T follicular helper cell (primary cell): Measurements from ENCODE around the gene SYNE2.

Source experiments
- DNase-seq: peaks from one replicate; pipeline ENCODE4 v3.0.0-alpha.2; 2020; ENCODE audit warnings: low read depth

The SYNE2 gene

GRCh38 chr14:63910583-63911363 lies 58.0 kb downstream of the SYNE2 start:
- no peak for DNase-seq

GRCh38 chr14:63911404-63911803 lies 58.6 kb downstream of the SYNE2 start:
- no peak for DNase-seq

- no peak for DNase-seq
Measured at GRCh38 chr14:63912286-63912685, 59.5 kb downstream of the SYNE2 start.

DNA sequence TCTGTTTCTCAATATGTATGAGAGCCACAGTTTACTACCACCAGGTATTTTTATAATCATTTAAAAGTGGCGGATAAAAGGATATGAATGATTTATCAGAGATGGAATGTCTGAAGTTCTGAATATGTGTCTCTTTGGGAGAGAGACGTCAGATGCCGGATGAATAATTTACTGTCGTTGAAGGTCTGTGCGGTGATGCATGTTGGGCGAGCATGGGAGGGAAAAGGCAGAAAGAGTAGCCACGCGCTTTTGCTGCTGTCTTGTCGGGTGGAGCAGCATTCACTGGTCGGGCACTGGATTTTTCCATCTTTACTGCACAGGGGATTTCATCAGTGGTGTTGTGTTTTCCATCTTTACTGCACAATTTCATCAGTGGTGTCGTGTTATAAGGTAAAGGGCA lies 65.6 kb downstream of the SYNE2 start:
- no peak for DNase-seq

- DNase-seq, result no peak
Measured at GRCh38 chr14:63922696-63923421, 70.1 kb downstream of the SYNE2 start.

- DNase-seq, result no peak
Measured at GRCh38 chr14:63923422-63923752, 70.6 kb downstream of the SYNE2 start.

GRCh38 chr14:63924375-63924774 lies 71.6 kb downstream of the SYNE2 start:
- DNase-seq, result no peak

DNA sequence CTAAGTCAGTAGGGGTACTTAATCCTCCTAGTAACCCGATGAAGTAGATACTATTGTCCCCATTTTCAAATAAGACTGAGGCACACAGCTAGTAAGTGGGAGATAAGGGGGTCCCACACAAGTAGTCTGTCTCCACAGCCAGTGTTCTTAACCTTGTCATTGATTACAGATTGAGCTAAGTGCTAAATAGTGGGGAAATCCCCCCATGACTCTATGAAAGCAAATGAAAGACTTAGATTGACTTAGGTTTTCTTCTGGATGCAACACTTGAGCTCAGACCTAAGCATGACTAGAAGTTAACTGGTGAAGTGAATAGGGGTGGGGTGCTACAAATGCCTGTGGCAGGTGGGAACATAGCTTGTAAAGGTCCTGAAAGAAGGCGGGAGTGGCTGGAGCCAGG lies 73.8 kb downstream of the SYNE2 start:
- no peak for DNase-seq

GRCh38 chr14:63928744-63929174 lies 76.0 kb downstream of the SYNE2 start:
- DNase-seq, result no peak

GRCh38 chr14:63933110-63933509 lies 80.3 kb downstream of the SYNE2 start:
- DNase-seq, result no peak

- DNase-seq, result no peak
Measured at GRCh38 chr14:63933711-63934110, 80.9 kb downstream of the SYNE2 start.

DNA sequence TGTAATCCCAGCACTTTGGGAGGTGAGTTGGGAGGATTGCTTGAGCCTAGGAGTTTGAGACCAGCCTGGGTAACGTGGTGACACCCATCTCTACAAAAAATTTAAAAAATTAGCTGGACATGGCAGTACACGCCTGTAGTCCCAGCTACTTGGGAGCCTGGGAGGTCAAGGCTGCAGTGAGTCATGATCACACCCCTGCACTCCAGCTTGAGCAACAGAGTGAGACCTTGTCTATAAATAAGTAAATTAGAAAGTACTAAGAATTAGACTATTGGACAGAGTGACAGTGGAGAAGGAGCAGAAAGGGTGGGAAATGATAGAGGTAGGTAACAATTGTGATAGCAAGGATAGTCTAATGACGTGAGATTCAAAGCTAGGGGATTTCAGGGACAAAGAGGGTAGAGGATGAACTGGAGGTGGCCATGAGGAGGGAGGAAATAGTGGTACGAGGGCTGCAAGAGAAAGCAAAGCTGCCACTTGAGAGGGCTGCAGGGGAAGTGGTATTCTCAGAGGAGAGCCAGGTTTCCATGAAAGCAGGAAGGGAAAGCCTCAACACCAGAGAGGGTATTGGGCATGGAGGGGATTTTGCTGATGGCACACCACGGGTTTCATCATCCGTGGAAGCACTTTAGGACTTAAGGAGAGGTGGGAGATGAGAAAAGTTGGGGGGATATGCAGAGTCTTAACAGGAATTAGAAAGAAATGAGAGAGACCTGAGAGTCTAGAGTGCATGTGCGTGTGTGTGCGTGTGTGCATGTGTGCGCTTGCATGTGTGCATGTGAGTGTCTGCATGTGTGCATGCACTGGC lies 85.6 kb downstream of the SYNE2 start:
- DNase-seq, result no peak

GRCh38 chr14:63939006-63939270 lies 86.1 kb downstream of the SYNE2 start:
- no peak for DNase-seq

DNA sequence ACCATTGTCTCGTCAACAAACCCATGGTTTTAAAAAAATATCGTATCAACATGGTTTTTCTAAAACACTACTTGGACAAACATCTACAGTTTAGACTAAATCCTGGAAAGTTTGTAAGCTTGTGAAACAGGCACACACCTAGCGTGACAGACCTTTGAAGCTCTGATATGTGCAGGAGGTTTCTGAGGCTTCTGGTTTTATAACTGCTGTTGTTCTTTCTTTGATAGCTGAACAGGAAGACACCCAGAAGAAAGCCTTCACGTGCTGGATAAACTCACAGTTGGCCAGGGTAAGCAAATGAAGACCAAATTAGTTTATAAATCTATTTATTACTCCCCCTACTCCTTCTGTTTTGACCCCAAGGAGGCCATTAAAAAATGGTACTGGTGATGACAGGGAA lies 87.6 kb downstream of the SYNE2 start:
- no peak for DNase-seq

DNA sequence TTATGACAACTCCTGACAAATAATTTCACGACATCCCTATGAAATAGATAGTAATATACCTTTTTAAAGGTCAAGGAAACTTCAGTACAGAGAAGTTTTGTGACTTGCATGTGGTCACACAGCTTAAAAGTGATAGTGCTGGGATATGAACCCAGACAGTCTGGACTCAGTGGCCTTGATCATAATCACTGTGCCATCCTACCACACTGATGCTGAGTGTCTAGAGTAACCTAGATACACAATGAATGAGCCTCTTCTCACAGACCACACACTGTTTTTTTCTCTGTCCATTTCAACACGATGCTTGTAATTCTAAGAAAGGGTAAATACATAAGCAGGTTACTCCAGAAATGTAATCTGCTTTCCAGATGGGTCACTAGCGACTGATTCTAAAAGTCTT lies 88.2 kb downstream of the SYNE2 start:
- DNase-seq, result no peak

DNA sequence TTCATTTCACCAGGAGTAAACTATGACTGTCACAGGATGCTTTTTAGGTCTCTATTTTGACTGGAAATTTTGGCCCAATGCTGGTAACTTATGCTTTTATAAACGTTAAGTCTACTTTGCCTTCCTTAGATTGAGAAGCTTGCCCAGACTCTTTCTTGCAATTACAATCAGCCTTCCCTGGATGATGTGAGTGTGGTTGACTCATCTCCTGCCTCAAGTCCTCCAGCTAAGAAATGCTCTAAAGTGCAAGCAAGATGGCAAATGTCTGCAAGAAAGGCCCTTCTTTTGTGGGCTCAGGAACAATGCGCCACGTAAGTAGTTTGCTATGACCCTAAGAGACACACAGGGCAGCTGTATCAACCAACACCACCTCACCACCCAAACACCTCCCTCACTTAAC lies 96.9 kb downstream of the SYNE2 start:
- no peak for DNase-seq

GRCh38 chr14:63951021-63951420 lies 98.2 kb downstream of the SYNE2 start:
- no peak for DNase-seq

DNA sequence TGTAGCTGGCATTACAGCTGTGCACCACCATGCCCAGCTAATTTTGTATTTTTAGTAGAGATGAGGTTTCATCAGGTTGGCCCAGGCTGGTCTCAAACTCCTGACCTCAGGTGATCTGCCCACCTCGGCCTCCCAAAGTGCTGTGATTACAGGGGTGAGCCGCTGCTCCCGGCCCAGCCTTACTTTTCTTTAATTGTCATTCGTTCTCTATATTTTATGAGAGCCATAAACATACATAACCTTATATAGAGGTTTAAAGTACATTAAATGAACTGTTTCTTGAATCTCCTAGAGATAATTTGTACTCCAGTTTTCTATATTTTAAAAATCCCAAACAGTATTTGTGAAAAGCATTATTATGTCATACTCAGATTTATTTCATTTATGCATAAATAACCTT lies 98.6 kb downstream of the SYNE2 start:
- no peak for DNase-seq

DNA sequence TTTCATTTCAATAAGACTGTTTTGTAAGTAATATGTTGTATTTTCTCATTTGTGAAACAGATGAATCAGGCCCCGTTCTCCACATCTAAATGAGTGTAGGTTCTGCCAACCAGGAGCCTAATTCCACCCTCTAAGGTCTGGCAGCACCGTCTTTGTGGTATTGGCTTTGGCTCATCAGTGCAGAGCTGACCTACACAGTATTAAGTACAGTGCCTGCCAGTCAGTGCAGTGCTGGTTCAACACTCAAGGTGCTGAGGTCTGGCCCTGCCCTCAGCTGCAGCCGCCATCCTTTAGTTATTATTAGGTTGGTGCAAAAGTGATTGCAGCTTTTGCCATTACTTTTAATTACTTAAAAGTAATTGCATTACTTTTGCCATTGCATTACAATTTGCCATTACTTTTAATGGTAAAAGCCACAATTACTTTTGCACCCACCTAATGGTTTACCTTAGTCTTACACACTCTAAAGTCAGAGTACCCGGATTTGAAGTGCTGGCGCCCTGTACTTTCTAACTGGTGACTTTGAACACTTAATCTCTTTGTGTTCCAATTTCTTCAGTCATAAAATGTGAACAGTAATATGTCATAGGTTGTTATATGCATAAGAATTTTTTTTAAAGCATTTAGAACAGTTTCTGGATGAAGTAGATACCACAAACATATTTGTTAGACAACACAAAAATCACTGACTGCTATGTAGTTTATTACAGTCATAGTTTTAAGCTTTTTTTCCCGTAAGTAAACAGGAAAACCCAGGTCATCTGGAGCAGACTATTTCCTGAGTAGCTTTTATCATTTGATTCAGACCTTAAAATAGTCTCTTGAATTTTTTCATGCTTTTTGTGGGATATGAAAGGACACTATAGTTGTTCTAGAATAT lies 99.5 kb downstream of the SYNE2 start:
- no peak for DNase-seq

GRCh38 chr14:63952933-63953437 lies 100.2 kb downstream of the SYNE2 start:
- no peak for DNase-seq

DNA sequence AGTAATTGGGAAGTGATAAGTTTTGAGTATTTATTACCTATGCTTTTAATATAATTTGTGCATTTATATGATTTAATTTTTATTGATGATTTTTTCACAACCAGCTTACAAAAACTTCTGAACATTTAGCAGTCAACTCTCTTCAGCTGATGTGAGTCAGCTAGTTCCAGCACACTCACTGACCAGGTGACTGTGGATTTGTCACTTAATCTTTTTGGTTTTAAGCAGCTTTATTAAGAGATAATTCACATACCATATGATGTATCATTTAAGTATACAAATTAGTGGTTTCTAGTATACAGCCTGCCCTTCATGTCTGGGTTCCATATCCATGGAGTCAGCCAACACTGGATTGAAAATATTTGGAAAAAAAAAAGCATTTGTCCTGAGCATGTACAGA lies 103.5 kb downstream of the SYNE2 start:
- no peak for DNase-seq
